Activated CD8-positive, alpha-beta memory T cell treated with anti-CD3 and anti-CD28 coated beads for 1 hour (primary cell): ENCODE results near the gene TENM4.

Experiments used
- DNase-seq, 2 donors: peaks; one replicate each; pipeline ENCODE4 v3.0.0-alpha.2; 2020; ENCODE audit warnings: low read depth in 1 of 2; ENCODE audit errors: extremely low read depth in 1 of 2

TENM4 gene

DNA sequence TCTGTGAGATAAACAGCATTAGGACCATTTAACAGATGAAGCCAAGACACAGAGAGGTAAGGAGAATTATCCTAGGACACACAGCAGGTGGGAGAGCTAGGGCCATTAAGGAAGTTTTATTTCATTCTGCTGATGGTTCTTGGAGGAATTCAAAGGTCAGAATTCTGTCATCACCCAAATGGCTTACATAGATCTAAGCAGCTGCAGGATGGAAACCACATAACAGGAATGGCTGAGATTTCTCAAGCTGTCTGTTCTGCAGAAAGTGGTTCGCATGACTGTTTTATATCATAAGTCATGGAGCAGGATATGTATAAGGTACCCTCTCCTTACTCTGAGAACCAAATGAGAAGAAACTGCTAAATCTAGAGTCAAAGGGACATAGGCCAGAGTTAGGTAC lies 702.9 kb downstream of the TENM4 start:
- no peak for DNase-seq

DNA sequence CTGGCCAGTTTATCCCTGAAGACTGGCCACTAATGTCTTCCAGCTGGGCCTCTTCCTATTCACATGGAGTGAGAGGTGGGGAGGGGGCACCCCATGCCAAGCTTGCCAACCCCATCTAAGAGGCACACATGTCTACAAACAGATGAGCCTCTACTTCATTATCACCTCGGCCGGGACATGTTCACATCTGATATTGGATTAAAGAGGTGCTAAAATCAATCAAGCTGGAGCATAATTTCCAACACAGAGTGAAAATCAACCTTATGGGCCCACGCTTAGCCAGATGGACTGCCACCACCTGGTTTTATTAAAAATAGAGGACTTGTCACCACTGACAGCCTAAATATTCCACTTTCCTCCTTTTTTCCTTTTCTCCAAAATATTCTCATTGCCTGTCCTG lies 703.5 kb downstream of the TENM4 start:
- no peak for DNase-seq

DNA sequence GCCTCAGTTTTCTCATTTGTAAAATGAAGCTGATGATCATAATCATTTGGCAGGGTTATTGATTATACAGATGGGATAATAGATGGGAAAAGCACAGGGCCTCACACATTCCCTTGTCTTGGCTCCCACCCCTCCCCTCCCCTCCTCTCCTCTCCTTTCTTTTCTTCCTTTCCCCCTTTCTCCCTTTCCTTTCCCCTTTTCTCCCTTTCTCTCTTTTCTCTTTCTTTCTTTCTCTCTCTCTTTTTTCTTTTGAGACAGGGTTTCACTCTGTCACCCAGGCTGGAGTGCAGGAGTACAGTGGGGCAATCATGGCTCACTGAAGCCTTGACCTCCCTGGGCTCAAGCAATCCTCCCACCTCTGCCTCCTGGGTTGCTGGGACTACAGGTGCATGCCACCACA lies 705.1 kb downstream of the TENM4 start:
- DNase-seq = no peak

DNA sequence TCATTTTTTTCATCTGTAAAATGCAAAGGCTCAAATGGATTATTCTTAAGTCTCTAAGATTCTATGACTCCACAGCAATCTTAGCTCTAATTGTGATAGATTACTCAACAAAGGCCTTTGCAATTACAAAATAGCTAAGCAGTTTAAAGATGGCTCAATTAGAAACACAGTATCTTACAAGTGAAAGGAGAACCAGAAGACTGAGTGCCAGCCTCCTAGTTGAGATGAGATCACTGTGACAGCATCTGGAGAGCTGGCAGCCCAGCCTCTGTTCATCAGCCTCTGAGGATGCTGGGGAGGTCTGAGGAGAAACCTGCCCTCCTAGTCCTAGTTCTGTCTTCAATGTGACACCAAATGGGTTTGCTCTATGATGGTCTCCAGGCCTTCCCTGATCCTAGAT lies 707.8 kb downstream of the TENM4 start:
- no peak for DNase-seq

DNA sequence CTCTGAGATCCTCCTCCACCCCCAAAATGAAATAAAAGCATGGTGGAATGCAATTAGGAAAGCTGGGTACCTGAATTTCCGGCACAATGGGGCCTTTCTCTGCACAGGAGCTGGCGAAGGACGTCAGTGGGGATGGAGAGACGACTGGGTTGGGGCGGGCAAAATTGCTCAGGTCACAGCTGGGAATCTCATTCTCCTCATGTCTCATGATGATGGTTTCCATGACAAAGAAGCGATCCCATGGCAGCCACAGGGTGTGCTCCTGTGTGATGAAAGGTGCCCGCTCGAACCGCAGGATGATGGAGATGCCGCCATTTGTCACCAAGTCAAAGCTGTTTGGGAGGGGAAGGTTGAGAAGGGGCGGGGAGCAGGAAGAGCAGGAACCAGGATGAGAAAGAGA lies 708.6 kb downstream of the TENM4 start:
- no peak for DNase-seq

DNA sequence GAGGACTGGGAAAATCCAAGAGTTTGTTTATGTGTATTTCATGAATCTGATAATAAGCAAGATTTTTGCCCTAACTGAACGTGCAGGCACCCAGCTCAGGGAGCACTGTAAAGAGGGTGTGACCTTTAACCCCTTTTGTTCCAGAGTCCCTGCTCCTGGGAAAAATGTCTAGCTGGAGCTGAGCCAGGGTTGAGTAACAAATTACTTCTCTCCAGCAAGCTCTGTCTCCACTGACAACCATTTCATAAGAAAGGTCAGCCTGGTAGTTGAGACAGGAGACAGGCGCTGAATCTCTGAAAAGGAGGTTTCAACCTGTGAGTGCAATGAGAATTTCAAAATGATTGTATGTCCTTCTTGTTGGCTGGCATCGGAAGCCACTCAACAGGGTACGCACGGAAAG lies 709.8 kb downstream of the TENM4 start:
- no peak for DNase-seq

DNA sequence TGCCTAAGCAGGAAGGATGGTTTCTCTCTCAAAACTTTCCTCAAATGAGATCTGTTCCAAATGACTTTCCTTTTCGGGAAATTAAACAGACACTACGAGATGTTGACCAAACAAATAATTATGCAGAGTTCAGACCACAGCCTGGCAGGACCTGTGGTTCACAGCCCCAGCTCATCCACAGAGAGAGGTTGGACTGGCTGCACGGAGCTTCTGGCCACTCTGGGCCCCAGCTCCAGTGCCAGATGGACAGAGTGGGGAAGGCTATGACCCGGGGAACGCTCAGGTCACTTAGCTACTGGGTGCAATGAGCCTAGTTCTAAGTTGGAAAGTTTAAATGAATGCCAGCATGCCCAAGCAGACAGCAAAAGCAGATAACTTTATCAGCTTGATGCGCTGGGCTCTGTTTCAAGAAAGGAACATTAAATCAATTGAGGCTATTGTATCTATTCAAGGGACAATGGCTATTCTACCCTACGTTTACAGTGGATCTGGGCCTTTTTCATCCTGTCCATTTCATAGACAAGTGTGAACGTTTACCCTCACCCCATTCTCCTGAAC lies 710.5 kb downstream of the TENM4 start:
- no peak for DNase-seq

DNA sequence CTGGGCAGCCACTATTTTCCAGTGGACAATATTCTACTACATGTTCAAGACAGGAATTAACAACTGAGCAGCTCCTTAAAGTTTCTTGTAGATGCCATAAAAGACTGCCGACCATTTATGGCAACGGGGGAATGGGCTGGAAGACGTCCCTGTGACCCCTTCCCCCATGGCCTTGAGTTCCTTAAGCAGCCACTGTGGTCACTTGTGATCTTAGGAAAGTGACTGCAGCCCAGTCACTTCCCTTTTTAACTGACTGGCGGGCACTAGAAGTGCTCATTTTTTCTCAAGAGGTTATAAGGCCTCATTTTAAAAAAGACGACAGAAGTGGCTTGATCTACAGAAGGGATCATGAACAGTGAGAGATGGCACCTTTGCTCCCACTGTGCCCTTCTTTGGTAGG lies 713.0 kb downstream of the TENM4 start:
- no peak for DNase-seq

DNA sequence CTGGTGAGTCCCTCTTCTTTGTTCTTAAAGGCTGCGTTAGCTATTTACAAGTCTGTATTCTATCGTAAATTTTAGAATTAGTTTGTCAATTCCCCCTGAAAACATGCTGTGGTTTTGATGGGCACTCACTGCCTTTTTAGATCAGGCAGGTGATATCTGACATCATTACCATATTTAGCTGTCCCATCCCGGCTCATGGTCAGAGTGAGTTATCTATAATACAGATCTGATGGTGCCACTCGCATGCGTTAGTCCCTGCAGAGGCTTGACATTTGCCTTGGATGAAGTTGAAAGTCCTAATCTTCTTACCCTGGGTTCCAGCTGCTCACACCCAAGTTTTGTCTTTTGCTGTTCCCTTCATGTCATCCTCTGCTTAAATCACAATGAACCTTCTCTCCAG lies 715.6 kb downstream of the TENM4 start:
- no peak for DNase-seq

DNA sequence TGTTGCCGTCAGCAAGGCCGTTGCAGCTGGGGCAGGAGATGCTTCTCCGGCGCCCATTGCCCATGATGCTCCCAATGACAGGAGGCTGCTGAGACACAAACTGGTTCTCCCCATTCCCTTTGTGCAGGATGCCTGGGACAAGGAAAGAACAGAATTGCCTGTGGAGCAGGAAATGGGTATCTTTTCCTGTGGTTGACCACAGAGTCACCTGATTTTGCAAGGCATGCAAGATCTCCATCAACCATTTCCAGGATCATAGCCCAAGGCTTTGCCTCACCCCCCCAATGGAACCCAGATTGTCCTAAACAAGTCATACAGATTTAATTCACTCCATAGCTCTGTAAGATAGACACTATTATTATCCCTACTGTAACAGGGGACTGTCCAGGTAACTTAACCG lies 718.0 kb downstream of the TENM4 start:
- DNase-seq = no peak

DNA sequence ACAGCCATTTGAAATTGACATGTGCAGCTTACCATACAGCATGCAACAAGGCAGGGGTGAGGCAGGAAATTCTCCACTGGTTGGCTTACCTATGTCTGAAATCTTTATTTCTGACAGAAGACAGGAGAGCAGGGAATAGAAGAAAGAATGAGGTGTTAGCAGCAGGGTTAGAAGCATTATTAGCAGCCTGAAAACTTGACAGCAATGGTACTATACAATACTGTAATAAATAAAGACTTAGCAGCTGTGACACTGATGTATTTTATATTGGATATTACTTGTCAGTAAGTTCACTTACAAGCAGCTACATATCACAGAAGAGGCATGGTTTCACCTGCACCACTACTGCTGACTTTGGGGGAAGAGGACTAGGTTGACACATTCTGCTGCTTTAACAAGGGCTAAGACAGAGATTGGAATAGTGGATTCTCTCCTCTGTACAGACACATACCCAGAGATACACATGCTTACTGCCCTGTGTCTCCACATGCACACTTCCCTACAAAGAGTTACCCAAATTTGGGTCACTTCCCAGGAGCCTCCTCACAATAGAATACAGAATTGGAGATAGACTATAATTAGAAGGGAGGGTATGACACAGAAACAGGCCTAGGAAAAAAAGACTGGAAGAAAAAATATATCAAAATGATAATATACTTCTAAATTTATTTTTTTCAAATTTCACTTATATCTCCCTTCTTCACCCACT lies 720.4 kb downstream of the TENM4 start:
- no peak for DNase-seq

DNA sequence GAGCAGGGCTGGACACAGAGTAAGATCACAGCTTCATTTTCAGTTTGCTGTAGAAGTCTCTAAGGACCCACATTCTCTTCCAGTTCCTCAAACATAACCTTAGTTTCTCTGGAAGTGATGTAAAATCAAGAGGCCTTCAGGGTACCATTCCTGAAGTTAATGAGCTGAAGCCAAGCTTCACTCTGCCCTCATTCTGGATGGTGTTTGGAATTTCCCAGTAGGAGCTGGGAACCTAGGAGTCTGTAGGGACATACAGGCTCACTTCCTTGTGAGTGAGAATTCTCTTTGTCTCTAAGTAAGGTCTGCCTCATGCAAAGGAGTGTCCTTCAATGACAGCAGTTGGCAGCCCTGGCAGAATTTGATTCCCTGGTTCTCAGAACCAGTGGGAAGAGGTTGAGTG lies 723.8 kb downstream of the TENM4 start:
- DNase-seq = no peak

DNA sequence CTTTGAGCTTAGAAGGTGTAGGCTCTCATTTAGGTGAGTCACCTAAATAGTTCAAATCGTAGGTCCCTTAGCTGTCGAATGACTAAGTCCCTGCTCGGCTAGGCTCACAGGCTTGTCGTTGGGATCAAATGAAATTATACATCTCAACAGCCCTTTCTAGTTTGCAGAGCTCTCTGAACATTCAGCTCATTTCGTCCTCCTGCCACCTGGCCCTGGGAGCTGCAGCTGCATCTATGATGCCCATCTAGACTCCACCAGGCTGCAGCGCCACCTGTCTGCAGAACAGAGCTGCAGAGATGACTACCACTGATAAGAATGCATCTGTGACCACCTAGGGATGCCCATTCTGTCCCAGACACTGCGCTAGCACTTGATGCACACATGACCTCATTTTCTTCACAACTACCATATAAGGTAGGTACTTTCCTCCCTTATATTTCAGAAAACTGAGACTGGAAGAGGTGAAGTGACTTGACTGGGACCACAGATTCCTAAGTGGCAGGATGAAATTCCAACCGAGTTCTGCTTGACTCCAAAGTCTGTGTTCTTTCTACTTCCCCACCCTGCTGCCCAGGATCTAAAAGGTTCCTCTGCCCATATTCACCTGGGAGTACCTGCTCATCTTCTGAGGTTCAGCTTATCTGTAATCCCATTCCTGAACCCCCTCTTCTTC lies 725.1 kb downstream of the TENM4 start:
- peak in 1 of 2 donors; percentile 1 for DNase-seq

DNA sequence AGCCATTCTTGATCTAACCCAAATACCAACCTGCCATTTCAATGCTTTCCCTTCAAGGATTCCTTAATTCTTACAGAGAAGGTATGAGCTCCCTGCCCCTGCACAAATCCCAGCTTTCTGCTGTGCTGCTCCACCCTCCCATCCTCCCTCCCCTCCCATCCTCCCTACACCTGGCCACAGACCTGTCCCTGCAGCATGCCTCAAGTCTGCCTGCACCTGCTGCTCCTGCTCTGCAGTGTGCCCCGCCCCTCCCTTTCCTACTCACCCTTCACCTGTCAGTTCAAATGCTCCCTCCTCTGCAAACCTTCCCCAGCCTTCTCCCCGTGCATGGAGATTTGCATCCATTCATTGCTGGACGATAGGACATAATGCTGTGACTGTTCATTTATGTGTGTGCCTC lies 726.3 kb downstream of the TENM4 start:
- DNase-seq = no peak

DNA sequence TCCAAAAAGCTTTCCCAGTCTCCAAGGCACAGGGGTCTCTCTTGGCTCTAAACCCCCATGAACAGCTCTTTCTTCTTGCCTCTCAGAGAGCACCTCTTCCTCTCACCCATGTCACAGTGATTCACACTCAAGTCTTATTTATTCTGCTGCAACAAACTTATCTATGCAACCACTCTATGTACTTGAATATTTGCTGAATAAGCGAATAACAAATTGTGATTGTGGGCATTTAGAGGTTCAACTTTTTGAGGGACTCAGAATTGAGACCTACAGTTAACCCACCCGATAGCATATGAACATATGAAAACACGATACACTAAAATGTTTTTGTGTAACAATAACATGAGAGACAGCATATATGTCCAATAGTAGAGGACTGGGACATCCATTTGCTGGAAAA lies 729.1 kb downstream of the TENM4 start:
- no peak for DNase-seq

DNA sequence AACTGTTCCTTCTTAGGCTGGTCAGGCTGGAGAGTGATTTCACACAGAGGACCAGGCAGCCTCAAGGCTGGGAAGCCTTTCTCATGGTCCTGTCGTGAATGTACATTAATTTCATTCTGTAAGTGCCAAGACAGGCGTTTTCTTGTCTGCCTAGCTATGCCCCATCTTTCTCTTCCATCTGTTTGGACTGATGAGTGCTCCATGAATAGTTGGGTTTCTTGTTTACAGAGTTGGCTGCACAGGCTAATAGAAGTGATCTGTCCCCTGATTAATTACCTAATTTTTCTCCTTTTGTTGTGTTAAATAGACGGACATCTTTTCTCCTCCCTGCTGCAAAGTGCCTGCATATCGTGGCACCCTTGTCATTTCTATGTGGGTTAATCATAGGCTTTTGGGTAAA lies 730.4 kb downstream of the TENM4 start:
- DNase-seq = no peak

DNA sequence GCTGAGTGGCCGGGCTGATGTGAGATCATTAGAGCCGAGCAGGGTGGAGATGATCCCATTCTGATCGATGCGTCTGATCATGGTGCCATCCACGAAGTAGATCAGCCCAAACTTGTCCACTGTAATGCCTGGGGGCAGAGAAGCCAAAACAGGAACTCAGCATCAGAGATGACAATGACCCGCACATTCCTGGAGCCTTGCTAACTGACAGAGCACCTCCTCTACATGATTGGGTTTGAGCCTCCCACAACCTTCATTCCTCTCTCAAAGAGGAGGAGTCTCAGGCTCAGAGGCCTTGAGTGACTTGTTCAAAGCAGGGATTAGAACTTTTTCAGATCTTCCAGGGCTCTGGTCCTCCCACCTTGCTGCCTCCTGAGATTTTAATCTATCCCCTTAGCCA lies 732.4 kb downstream of the TENM4 start:
- no peak for DNase-seq

DNA sequence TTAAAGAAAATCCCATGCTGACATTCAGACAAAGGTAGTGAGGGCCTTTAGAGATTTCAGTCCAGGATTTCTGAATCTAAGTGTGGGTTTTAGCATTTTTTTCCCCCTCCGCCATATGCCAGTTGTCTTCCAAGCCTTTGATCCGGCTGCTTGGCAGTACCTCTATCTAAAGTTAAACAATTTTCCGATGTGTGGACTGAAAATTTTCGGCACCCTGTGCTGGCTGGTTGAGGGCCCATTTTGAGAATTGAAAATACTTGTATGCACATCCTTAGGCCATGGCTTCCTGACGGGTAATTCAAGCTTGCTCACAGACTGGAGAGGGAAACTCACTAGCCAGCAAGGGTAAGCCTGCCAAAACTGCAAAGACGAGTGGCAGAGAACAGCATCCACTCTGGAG lies 734.3 kb downstream of the TENM4 start:
- DNase-seq = no peak

DNA sequence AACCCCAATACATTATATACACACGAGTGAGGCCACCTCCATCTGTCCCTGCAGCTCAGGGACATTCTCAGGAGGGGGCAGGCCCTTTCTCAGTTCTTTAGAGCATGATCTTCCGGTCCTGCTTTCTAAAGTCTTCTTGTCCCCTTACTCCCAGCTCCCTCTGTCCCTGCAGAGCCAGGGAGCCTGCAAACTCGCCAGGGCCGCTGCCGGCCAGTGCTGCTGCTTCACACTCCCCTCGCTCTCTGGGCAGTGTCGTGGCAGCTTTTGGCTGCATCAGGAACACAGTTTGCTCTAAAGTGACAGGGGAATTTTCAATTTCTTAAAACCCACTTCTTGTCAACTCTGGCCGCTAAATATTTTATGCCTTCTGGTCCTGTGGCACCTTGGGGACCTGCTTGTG lies 736.0 kb downstream of the TENM4 start:
- DNase-seq = no peak

DNA sequence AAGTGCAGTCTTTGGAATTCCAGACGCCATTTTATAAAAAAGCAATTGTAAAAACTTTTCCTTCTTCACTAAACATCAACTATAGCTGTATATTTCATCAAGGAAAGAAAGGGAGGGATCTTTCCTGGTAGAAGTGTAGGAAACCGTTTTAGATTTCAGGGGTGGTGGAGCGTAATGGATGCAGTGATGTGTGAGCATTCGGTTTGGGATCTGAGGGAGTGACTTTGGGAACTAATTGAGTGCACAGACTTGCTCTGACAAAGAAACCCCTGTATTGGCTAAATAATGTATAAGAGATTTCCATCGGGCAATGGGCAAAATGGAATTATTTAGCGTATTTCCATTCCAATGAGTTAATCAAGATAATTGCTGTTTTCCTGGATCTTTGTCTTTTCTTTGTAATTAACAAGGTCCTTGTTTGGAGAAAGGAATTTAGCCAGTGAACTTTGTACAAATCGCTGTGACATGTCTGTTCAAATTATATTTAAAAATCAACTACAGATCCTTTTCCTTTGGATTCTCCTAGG lies 741.2 kb downstream of the TENM4 start:
- no peak for DNase-seq

DNA sequence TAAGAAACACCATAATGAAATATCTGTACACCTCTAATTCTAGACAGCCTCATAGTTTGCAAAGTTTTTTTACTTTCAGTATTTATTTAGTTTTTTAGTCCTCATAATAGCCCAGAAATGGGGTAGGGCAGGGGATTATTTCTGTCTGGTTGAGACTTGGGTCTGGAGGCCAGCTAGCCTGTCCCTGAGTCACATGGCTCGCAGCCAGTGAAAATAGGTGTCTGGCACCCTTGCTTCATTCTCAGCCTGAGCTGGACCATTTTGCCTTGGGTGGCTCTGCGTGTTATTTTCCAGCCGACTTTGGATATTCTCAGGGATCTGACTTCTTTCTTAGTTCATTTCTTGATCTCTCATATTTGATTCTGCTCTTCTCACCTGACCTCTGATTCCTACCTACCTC lies 742.2 kb downstream of the TENM4 start:
- DNase-seq = no peak

DNA sequence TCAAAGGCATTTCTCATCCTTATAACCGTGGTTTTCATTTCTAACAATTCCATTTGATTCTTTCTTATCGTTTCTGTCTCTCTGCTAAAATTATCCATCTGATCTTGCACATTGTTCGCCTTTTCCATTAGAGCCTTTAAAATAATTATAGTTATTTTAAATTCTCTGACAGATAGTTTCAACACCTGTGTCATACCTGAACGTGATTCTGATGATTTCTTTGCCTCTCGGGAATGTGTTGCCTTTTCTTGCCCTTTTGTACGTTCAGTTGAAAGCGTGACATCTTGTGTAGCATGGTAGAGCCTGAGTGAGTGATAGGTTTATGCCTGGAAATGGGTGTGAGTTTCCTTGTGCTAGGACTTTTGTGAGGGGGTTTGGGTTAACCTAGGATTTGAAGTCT lies 744.7 kb downstream of the TENM4 start:
- DNase-seq = no peak
